Thoracic aorta (tissue), 2 donors: ENCODE results near the gene CLDN14. TPM values are rescaled to one million over a fixed set of nuclear protein-coding genes. Genes with fewer than 3 reads are reported as not detected.

Source experiments
- ATAC-seq: fragments of 150-250 bp; one replicate; pipeline ENCODE4 v1.8.0; 2017; ENCODE audit warnings: low read depth; ENCODE audit not compliant: insufficient number of reproducible peaks, low FRiP score
- DNase-seq: peaks from one replicate; pipeline ENCODE4 v3.0.0-alpha.2; 2020; ENCODE audit warnings: low spot score
- H3K27ac ChIP-seq, 2 donors: fragments of 200-600 bp; sonication (generic); 1 replicate in 1 of 2; 2 replicates in 1 of 2; pipeline ENCODE4 v1.5.1; 2016; ENCODE audit warnings: mild to moderate bottlenecking in 2 of 2, moderate library complexity in 2 of 2
- H3K27me3 ChIP-seq: fragments of 200-600 bp; sonication (generic); replicated peaks from 2 replicates; pipeline ENCODE4 v1.6.0; 2016; ENCODE audit warnings: mild to moderate bottlenecking; ENCODE audit not compliant: insufficient read depth
- H3K36me3 ChIP-seq: fragments of 200-600 bp; sonication (generic); one replicate; pipeline ENCODE4 v1.5.1; 2016
- H3K4me1 ChIP-seq, 2 donors: fragments of 200-600 bp; sonication (generic); 1 replicate in 1 of 2; 2 replicates in 1 of 2; pipeline versions ENCODE4 v1.5.1 to v1.6.0; 2016; ENCODE audit warnings: low read depth in 2 of 2, mild to moderate bottlenecking in 1 of 2; ENCODE audit not compliant: control insufficient read depth in 1 of 2
- H3K4me3 ChIP-seq: fragments of 200-600 bp; sonication (generic); 2 replicates; pipeline ENCODE4 v1.5.1; 2016; ENCODE audit warnings: mild to moderate bottlenecking
- H3K9me3 ChIP-seq: fragments of 200-600 bp; sonication (generic); 2 replicates; pipeline ENCODE4 v1.5.1; 2016
- CTCF ChIP-seq: fragments of 200-600 bp; sonication (generic); IDR thresholded peaks from one replicate; pipeline ENCODE4 v1.5.1; 2019; ENCODE audit warnings: antibody characterized with exemption
- total RNA-seq, 2 donors: library from RNA; depleted of rRNA; stranded (reverse); fragments of >200 nt; gene quantifications; one replicate each; pipeline versions ENCODE4 v1.1.0 to v1.2.3, GENCODE V29; 2016

Gene CLDN14
- total RNA-seq, 2 donors from 2014 or later, result not detected

- no peaks in the 10 kb centered on the region for H3K27me3 ChIP-seq
Measured at GRCh38 chr21:36451506-36451905, 28.4 kb downstream of the CLDN14 start.

GRCh38 chr21:36450511-36450910, 29.4 kb downstream of the CLDN14 start:
- H3K27me3 ChIP-seq, result no peaks in the 10 kb centered on the region
- no peak for TF ChIP-seq CTCF
- DNase-seq (no peak), ATAC-seq (no peak)
- no peak overlapping the region for H3K4me3 ChIP-seq
- no peaks in the 10 kb centered on the region for H3K9me3 ChIP-seq
- no peaks in the 10 kb centered on the region for H3K36me3 ChIP-seq
- peaks cover 6 to 15% of the 10 kb centered on the region in 2 donors for H3K4me1 ChIP-seq
- H3K27ac ChIP-seq, result no peak overlapping the region

More at GRCh38 chr21:36451506-36451905, 28.4 kb downstream of the CLDN14 start:
- no peaks in the 10 kb centered on the region for H3K36me3 ChIP-seq
- DNase-seq (no peak), ATAC-seq (no peak)
- no peaks in the 10 kb centered on the region for H3K9me3 ChIP-seq
- peaks cover 6 to 15% of the 10 kb centered on the region in 2 donors for H3K4me1 ChIP-seq
- TF ChIP-seq CTCF, result no peak
- H3K27ac ChIP-seq, result no peak overlapping the region
- H3K4me3 ChIP-seq, result no peak overlapping the region

- TF ChIP-seq CTCF, result no peak
- Histone ChIP-seq H3K27ac (no peak overlapping the region), H3K36me3 (no peaks in the 10 kb centered on the region), H3K4me1 (no peaks in the 10 kb centered on the region), H3K27me3 (no peaks in the 10 kb centered on the region), H3K4me3 (no peak overlapping the region), H3K9me3 (no peaks in the 10 kb centered on the region)
- ATAC-seq (no peak), DNase-seq (no peak)
Measured at GRCh38 chr21:36446301-36446700, 33.6 kb downstream of the CLDN14 start.

GRCh38 chr21:36441715-36442114, 38.2 kb downstream of the CLDN14 start:
- ATAC-seq, result no peak

GRCh38 chr21:36437745-36438128, 42.2 kb downstream of the CLDN14 start:
- Histone ChIP-seq H3K36me3 (no peaks in the 10 kb centered on the region), H3K27ac (no peak overlapping the region), H3K27me3 (no peaks in the 10 kb centered on the region), H3K4me3 (no peak overlapping the region), H3K9me3 (no peaks in the 10 kb centered on the region), H3K4me1 (no peaks in the 10 kb centered on the region)
- ATAC-seq, result no peak
- no peak for DNase-seq
- no peak for TF ChIP-seq CTCF

More at GRCh38 chr21:36441715-36442114, 38.2 kb downstream of the CLDN14 start:
- Histone ChIP-seq H3K27ac (no peak overlapping the region), H3K36me3 (no peaks in the 10 kb centered on the region), H3K9me3 (no peaks in the 10 kb centered on the region), H3K4me1 (no peaks in the 10 kb centered on the region), H3K27me3 (no peaks in the 10 kb centered on the region), H3K4me3 (no peak overlapping the region)
- no peak for DNase-seq
- no peak for TF ChIP-seq CTCF
